HCEC 1CT (cell line): ENCODE measurements around the gene LCE3E.
"Not testable (repeated sequence)": the region's sequence is repeated elsewhere in the genome, so short reads cannot be mapped to it uniquely, and the experiment has no call there.

ENCODE experiments used
- DNase-seq: peaks from one replicate; pipeline ENCODE4 v3.0.0-alpha.2; 2017

LCE3E gene, protein sequence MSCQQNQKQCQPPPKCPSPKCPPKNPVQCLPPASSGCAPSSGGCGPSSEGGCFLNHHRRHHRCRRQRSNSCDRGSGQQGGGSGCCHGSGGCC

GRCh38 chr1:152566681-152567080, at the start of gene LCE3E:
Gene LCE3E (minus strand): TSS chr1:152566780. CDS start chr1:152566208, 572 bp downstream.
- DNase-seq = no peak

GRCh38 chr1:152613511-152613910, 46.9 kb upstream of the LCE3E start, which contains the start of gene LCE3B:
Gene LCE3B (plus strand): TSS chr1:152613811. CDS start chr1:152613811, 0 bp downstream.
- DNase-seq = no peak

GRCh38 chr1:152599934-152600333, 33.4 kb upstream of the LCE3E start, which contains the start of gene LCE3C:
Gene LCE3C (plus strand): TSS chr1:152600234. CDS start chr1:152600732, 498 bp downstream.
- no peak for DNase-seq

DNA sequence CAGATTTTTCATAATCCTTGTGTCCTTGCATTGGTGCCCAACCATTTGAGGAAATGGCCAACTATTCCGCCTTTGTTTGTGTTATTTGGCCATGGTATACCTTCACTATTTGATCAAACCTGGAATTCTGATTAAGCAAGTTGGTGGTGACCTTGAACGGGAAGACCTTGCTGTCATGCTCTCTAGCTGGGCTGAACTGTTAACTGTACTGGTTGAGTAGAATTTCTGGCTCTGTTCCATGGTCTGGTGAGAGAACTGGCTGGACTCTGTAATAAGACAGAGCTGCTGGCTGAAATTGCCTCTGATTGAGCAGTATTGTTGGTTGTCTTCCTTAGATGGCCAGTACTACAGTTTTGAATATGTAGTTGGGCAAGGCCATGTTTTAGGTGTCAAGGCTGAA, 30.4 kb upstream of the LCE3E start:
- no peak for DNase-seq

DNA sequence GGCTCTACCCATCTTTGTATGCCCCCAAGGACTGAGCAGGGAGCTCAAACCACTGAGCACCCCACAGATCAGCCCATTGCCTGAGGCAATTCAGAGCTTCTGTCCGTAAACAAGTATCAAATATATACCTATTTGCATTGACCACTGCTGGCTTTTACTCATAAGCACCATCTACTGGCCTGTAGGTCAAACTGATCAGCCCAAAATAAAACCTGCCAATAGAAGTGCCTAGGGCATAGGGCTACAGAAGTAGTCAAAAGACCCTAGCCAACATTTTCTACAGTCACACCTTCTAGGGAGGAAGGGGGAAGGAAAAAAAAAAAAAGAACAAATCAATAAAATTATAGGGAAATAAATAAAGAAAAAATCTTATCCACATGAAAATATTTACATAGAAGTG, 19.0 kb upstream of the LCE3E start:
- peak; percentile 6 for DNase-seq

- DNase-seq = peak; percentile 35
These were observed 16.1 kb upstream of the LCE3E start for GRCh38 chr1:152582647-152583046.

GRCh38 chr1:152580433-152580832, 13.9 kb upstream of the LCE3E start, which contains the start of gene LCE3D:
Gene LCE3D (minus strand): TSS chr1:152580516. CDS start chr1:152579936, 580 bp downstream.
- DNase-seq = no peak

DNA sequence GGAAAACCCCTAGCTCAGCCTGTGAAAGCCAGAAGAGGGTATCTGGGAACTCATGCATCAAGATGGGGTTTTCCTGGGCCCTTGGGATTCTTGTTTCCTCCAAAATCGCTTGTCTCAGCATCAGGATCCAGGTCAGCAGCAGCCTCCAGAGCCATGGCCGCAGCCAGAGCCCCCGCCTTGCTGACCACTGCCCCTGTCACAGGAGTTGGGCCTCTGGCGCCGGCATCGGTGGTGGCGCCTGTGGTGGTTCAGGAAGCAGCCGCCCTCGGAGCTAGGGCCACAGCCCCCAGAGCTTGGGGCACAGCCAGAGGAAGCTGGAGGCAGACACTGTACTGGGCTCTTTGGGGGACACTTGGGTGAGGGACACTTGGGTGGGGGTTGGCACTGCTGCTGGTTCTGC, 12.9 kb upstream of the LCE3E start:
- DNase-seq = not testable (repeated sequence)

DNA sequence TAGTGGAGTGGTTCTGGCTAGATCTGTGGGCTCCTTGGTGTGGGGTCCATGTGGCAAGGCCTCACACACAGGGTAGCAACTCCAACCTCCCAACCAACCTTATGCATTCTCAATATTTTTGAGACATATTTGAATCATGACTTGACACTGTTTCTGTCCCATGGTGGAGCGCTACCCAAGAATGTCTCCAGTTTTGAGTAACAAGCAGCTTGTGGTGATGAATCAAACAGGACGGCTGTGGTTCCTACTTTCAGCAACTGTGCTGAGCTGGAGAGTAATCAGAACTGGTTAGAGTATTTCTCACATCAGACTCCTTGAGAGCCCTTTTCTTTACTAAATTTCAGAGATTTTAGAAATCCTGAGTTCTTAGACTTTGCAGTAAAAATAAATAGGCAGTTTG, 10.6 kb upstream of the LCE3E start:
- no peak for DNase-seq

- no peak for DNase-seq
These were observed 905 bp downstream of the LCE3E start for GRCh38 chr1:152565535-152566215.

GRCh38 chr1:152565115-152565514, 1.5 kb downstream of the LCE3E start:
- DNase-seq = no peak

DNA sequence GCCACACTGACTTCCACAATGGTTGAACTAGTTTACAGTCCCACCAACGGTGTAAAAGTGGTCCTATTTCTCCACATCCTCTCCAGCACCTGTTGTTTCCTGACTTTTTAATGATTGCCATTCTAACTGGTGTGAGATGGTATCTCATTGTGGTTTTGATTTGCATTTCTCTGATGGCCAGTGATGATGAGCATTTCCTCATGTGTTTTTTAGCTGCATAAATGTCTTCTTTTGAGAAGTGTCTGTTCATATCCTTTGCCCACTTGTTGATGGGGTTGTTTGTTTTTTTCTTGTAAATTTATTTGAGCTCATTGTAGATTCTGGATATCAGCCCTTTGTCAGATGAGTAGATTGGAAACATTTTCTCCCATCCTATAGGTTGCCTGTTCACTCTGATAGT, 18.2 kb downstream of the LCE3E start:
- DNase-seq = not testable (repeated sequence)

GRCh38 chr1:152546704-152547103, 19.9 kb downstream of the LCE3E start:
- no peak for DNase-seq

DNA sequence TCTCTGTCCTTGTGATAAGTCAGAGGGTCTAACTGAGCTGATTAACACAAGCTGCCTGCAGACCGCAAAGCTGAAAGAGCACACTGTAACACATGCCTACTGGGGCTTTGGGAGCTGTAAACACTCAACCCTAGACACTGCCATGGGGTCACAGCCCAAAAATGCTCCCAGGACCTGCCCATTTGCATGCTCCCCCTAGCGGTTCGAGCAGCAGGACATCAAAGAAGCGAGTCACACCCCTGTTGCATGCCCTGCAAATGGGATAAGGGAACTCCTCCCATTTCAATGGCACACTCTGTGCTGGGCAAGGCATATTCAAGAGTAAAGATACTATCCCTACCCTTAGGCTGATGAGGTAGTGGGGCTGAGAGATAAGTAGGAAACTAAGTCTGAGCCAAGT, 22.8 kb downstream of the LCE3E start:
- no peak for DNase-seq

DNA sequence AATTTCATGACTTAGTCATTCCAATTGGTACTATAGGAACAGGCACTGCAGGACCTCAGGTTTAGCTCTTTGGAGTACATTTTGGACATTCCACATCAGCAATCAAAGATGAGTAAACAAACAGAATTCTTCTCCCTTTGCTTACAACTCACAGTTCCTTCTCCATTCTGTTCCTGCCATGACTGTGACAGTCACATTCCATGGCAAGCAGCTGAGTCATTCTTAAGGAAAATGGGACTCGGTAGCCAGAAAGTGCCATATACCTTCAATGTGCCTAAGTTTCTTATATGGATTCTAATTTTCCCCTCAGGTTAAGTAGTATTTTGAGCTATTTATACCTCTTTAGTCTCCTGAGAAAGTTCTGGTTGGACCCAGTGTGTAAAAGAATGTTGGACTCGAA, 26.7 kb downstream of the LCE3E start:
- no peak for DNase-seq

- DNase-seq = no peak
These were observed 29.1 kb downstream of the LCE3E start for GRCh38 chr1:152537496-152537895.

DNA sequence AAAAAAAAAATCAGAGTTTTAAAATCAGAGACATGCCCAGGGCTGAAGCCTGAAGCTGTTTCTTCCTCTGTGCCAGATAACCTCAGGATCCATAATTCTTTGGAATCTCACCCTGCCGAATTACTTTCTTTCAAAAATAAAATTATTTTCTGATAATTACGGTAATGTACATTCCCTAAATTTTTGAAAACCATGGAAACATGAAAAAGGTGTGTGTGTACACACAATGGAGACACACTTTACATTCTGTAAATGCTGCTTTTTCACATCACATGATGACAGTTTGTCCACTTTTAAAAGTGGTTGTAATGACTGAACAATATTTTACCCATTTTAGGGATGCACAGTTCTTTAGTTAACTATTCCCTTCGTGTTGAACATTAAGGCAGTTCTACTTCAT, 30.8 kb downstream of the LCE3E start:
- no peak for DNase-seq

GRCh38 chr1:152533327-152533938, 33.1 kb downstream of the LCE3E start:
- peak; percentile 13 for DNase-seq

GRCh38 chr1:152525080-152525641, 41.4 kb downstream of the LCE3E start:
- no peak for DNase-seq

DNA sequence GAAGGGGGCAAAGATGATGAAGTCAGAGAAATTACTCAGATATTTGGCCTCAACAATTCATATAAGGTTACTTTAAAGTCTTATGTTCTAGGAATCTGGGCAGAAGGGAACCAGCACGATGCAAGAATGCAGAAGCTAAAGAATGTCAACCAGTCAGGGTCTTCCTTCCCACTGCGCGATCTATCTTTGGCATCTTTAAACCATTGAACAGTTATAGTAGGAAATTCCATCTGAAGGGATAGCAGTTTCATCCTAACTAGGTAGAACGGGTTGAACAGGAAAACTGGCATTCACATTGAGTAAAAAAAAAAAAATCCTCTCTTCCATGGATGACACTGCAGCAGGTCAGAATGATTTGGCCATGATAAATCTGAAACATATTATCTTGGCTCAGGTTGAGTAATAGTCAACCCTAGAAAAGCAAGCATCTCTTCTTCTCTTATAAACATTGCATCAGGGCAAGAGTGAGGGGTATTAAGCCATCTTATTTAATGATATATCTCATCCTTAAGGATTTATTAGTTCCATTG, 46.0 kb downstream of the LCE3E start:
- no peak for DNase-seq

GRCh38 chr1:152519851-152520250, 46.7 kb downstream of the LCE3E start:
- no peak for DNase-seq

DNA sequence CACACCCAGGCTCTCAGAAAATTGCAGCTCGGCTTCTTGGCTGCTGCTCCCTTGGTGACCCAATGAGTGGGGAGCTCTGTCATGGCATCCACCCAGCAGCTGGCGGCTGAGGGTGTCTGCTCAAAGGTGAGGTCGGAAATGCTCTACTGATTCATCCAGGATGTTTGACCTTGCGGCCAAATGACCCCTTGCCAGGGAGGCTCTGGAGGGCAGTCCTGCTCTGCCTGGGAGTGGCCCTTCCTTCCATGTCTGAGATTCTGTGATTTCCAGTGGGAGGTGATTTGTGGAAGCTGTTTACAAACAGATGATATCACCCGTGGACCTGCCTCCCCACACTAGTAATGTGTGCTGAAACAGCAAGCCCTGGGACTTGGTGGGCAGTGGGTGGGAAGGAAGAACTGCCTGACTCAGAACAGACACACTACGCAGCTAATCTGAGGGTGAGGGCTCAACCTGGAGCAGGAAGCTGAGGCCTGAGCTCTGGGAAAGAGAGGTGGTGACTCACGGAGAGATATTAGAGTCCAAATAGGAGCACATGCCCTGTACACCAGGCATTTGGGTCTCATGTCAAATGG, 49.3 kb downstream of the LCE3E start:
- DNase-seq = peak; percentile 5

GRCh38 chr1:152516082-152516481, 50.5 kb downstream of the LCE3E start:
- DNase-seq = no peak
